ENCODE data around the gene RTEL1.

- TF ChIP-seq, protein P1, sequence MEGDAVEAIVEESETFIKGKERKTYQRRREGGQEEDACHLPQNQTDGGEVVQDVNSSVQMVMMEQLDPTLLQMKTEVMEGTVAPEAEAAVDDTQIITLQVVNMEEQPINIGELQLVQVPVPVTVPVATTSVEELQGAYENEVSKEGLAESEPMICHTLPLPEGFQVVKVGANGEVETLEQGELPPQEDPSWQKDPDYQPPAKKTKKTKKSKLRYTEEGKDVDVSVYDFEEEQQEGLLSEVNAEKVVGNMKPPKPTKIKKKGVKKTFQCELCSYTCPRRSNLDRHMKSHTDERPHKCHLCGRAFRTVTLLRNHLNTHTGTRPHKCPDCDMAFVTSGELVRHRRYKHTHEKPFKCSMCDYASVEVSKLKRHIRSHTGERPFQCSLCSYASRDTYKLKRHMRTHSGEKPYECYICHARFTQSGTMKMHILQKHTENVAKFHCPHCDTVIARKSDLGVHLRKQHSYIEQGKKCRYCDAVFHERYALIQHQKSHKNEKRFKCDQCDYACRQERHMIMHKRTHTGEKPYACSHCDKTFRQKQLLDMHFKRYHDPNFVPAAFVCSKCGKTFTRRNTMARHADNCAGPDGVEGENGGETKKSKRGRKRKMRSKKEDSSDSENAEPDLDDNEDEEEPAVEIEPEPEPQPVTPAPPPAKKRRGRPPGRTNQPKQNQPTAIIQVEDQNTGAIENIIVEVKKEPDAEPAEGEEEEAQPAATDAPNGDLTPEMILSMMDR (IDR thresholded peaks at IDR 0.05), result no peak
- TF ChIP-seq POLR2A (IDR thresholded peaks at IDR 0.05), result no peak
These were observed 47.3 kb downstream of the RTEL1 start for GRCh38 chr20:63705232-63706026.
